GM12873 (cell line): ENCODE data around the gene INPP4B.

Source experiments
- TF ChIP-seq, protein P1 (sequence below): IDR thresholded peaks from 2 replicates; pipeline ENCODE4 v1.5.1; 2012; ENCODE audit warnings: low read depth, mild to moderate bottlenecking, moderate library complexity, low read length, control low read depth; ENCODE audit not compliant: insufficient read depth; ENCODE audit errors: missing control alignments

The INPP4B gene

DNA sequence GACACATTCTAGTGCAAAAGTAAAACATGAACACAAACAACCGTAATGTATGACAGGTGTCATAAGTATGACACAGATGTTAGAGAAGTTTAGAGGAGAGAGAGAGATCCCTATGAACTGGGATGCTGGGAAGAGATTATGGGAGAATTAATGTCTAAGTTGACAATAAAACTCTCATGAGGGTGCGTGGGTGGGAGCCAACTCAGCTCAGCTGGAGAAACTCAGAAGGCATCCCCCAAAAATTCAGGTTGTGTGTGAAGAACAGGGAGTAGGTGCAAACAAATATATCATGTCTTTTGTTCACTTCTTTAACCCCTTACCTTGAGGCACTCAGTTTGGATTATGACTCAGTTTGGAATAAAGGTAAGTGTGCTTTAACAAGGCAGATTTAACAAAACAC, 484.1 kb downstream of the INPP4B start:
- TF ChIP-seq, protein P1, sequence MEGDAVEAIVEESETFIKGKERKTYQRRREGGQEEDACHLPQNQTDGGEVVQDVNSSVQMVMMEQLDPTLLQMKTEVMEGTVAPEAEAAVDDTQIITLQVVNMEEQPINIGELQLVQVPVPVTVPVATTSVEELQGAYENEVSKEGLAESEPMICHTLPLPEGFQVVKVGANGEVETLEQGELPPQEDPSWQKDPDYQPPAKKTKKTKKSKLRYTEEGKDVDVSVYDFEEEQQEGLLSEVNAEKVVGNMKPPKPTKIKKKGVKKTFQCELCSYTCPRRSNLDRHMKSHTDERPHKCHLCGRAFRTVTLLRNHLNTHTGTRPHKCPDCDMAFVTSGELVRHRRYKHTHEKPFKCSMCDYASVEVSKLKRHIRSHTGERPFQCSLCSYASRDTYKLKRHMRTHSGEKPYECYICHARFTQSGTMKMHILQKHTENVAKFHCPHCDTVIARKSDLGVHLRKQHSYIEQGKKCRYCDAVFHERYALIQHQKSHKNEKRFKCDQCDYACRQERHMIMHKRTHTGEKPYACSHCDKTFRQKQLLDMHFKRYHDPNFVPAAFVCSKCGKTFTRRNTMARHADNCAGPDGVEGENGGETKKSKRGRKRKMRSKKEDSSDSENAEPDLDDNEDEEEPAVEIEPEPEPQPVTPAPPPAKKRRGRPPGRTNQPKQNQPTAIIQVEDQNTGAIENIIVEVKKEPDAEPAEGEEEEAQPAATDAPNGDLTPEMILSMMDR: no peak

DNA sequence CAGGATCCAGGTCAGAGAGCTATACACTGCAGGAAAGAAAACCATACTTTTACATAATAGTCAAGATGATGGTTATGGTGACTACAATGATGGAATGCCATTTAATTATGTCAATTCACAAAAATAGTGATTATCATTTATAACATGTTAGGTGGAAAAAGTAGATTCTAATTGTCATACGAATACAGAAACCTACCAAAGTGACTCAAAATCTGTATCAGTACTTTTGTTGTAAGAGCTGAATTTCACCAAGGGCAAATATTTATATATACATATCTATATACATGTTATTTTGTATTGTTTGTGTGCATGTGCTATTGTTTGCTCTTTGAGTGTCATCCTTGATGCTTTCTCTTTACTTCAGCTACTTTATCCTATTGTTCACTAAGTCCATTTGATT, 485.4 kb downstream of the INPP4B start:
- TF ChIP-seq, protein P1: no peak

DNA sequence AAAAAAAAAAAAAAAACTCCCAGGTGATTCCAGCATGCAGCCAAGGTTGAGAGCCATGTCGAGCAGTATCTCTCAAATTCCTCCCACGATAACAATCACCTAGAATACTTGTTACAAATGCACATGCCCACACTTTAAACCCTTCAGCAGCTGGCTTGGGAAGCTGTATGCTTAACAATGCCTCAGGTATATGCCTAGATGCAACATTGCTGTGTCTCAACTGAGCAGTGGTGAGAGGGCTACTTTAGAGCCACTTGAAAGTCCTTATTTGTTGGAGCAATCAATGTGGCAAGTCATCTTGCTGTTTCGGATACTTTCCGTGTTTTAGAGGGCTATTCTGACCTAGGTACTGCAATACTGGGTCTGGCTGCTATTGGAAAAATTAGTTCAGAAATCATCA, 487.4 kb downstream of the INPP4B start:
- TF ChIP-seq, protein P1: no peak

GRCh38 chr4:142356801-142357200, 489.3 kb downstream of the INPP4B start:
- TF ChIP-seq, protein P1: no peak

GRCh38 chr4:142356118-142356759, 489.9 kb downstream of the INPP4B start:
- TF ChIP-seq, protein P1: no peak

- TF ChIP-seq, protein P1: no peak
Measured at GRCh38 chr4:142355421-142355930, 490.6 kb downstream of the INPP4B start.

- TF ChIP-seq, protein P1: no peak
Measured at GRCh38 chr4:142354794-142355420, 491.2 kb downstream of the INPP4B start.
